ENCODE data around the gene RNF114.

- TF ChIP-seq CTCF (IDR thresholded peaks at IDR 0.05) (no peak), EP300 (IDR thresholded peaks at IDR 0.05) (no peak), POLR2A (IDR thresholded peaks at IDR 0.05) (no peak), POLR2AphosphoS5 (IDR thresholded peaks at IDR 0.05) (no peak)
These were observed 9.1 kb downstream of the RNF114 start for GRCh38 chr20:49945306-49945700.
